SK-N-MC (cell line): Measurements from ENCODE around the gene ZNF320.
"Not testable (repeated sequence)": the region's sequence is repeated elsewhere in the genome, so short reads cannot be mapped to it uniquely, and the experiment has no call there.

ENCODE experiments used
- EZH2 ChIP-seq: fragments of 200-600 bp; sonication (generic); IDR thresholded peaks from one replicate; pipeline ENCODE4 v1.6.1; 2017; ENCODE audit warnings: antibody characterized with exemption
- FOXP2 ChIP-seq: optimal IDR thresholded peaks from 2 replicates; pipeline ENCODE3; 2011; ENCODE audit warnings: mild to moderate bottlenecking, moderate library complexity; ENCODE audit not compliant: insufficient read depth; ENCODE audit errors: extremely low read length, control extremely low read depth
- POLR2AphosphoS5 ChIP-seq: IDR thresholded peaks from 2 replicates; pipeline ENCODE4 v1.6.1; 2012; ENCODE audit warnings: mild to moderate bottlenecking, low read depth, low read length, borderline replicate concordance

- TF ChIP-seq POLR2AphosphoS5, EZH2, FOXP2: not testable (repeated sequence)
Measured at GRCh38 chr19:52856540-52857377, 40.7 kb downstream of the ZNF320 start.
